CD14-positive monocyte (primary cell): ENCODE data around the gene AKT1S1. TPM values are rescaled to one million over a fixed set of nuclear protein-coding genes. Genes with fewer than 3 reads are reported as not detected.
A peak's percentile ranks its signal among the peaks of the same experiment; 100 is the strongest.

ENCODE experiments used
- DNase-seq, 3 donors: peaks; one replicate each; pipeline ENCODE4 v3.0.0-alpha.2; 2011 to 2022
- H2AFZ ChIP-seq: 2 replicates; pipeline ENCODE4 v1.6.0; 2012; ENCODE audit warnings: mild to moderate bottlenecking, low read depth, low read length, inconsistent platforms; ENCODE audit not compliant: insufficient read depth, poor library complexity, severe bottlenecking
- H3K27ac ChIP-seq, 2 donors: 1 replicate in 1 of 2; 2 replicates in 1 of 2; pipeline ENCODE4 v1.5.1; 2012 to 2013; ENCODE audit warnings: low read length in 2 of 2, control low read depth in 1 of 2, inconsistent platforms in 1 of 2, low read depth in 1 of 2, mild to moderate bottlenecking in 1 of 2
- H3K27me3 ChIP-seq, 2 donors: one replicate each; pipeline versions ENCODE4 v1.6.0 to v1.6.1; 2011 to 2013; ENCODE audit warnings: low read length in 2 of 2; ENCODE audit not compliant: control insufficient read depth in 2 of 2, insufficient read depth in 2 of 2
- H3K36me3 ChIP-seq, 2 donors: replicated peaks in 1 of 2; 1 replicate in 1 of 2; 2 replicates in 1 of 2; pipeline versions ENCODE4 v1.5.1 to v1.6.1; 2012 to 2013; ENCODE audit warnings: low read length in 2 of 2, control low read depth in 1 of 2, inconsistent platforms in 1 of 2, mild to moderate bottlenecking in 1 of 2; ENCODE audit not compliant: insufficient read depth in 2 of 2, control insufficient read depth in 1 of 2
- H3K4me1 ChIP-seq, 2 donors: 1 replicate in 1 of 2; 2 replicates in 1 of 2; pipeline versions ENCODE4 v1.5.1 to v1.6.1; 2012 to 2013; ENCODE audit warnings: low read length in 2 of 2, control low read depth in 1 of 2, inconsistent platforms in 1 of 2, mild to moderate bottlenecking in 1 of 2, moderate library complexity in 1 of 2; ENCODE audit not compliant: insufficient read depth in 2 of 2, control insufficient read depth in 1 of 2
- H3K4me2 ChIP-seq: replicated peaks from 2 replicates; pipeline ENCODE3; 2012; ENCODE audit warnings: low read length, moderate library complexity, mild to moderate bottlenecking; ENCODE audit not compliant: poor library complexity, severe bottlenecking; ENCODE audit errors: extremely low read depth
- H3K4me3 ChIP-seq, 3 experiments: fragments of 200-600 bp in 1 of 3; sonication (generic) in 1 of 3; replicated peaks in 1 of 3; 1 replicate in 2 of 3; 2 replicates in 1 of 3; pipeline ENCODE4 v1.5.1; 2011 to 2013; ENCODE audit warnings: low read length in 3 of 3, mild to moderate bottlenecking in 3 of 3, control low read depth in 2 of 3, low read depth in 2 of 3, inconsistent platforms in 1 of 3, moderate library complexity in 1 of 3
- H3K79me2 ChIP-seq: 2 replicates; pipeline ENCODE4 v1.6.0; 2012; ENCODE audit warnings: mild to moderate bottlenecking, control low read depth, inconsistent platforms, low read length, moderate library complexity; ENCODE audit not compliant: insufficient read depth
- H3K9ac ChIP-seq: 2 replicates; pipeline ENCODE4 v1.6.0; 2017; ENCODE audit warnings: low read length, mild to moderate bottlenecking; ENCODE audit not compliant: insufficient read depth, poor library complexity, severe bottlenecking
- H3K9me3 ChIP-seq, 2 donors: replicated peaks in 1 of 2; 1 replicate in 1 of 2; 2 replicates in 1 of 2; pipeline versions ENCODE4 v1.5.1 to v1.6.1; 2012 to 2013; ENCODE audit warnings: low read length in 2 of 2, control low read depth in 1 of 2; ENCODE audit not compliant: control insufficient read depth in 1 of 2, insufficient read depth in 1 of 2
- H4K20me1 ChIP-seq: 2 replicates; pipeline ENCODE4 v1.6.0; 2012; ENCODE audit warnings: mild to moderate bottlenecking, low read length, control low read depth, moderate library complexity; ENCODE audit not compliant: insufficient read depth
- H3K27ac Mint-ChIP-seq, 7 donors: one replicate each; pipeline ENCODE4 v1.8.0; 2020; ENCODE audit warnings: mild to moderate bottlenecking in 7 of 7, mixed read lengths in 7 of 7, moderate library complexity in 6 of 7, inconsistent platforms in 2 of 7
- H3K27me3 Mint-ChIP-seq, 3 donors: one replicate each; pipeline ENCODE4 v1.8.0; 2021 to 2022; ENCODE audit warnings: low read depth in 3 of 3, mild to moderate bottlenecking in 3 of 3, mixed read lengths in 3 of 3, moderate library complexity in 3 of 3, inconsistent platforms in 1 of 3
- H3K36me3 Mint-ChIP-seq, 2 donors: one replicate each; pipeline ENCODE4 v1.8.0; 2020; ENCODE audit warnings: mixed read lengths in 2 of 2, inconsistent platforms in 1 of 2, mild to moderate bottlenecking in 1 of 2
- H3K4me1 Mint-ChIP-seq: one replicate; pipeline ENCODE4 v1.8.0; 2020; ENCODE audit warnings: mild to moderate bottlenecking, mixed read lengths
- H3K4me3 Mint-ChIP-seq, 2 donors: one replicate each; pipeline ENCODE4 v1.8.0; 2020; ENCODE audit warnings: mild to moderate bottlenecking in 2 of 2, mixed read lengths in 2 of 2, moderate library complexity in 1 of 2
- H3K9me3 Mint-ChIP-seq, 7 donors: one replicate each; pipeline ENCODE4 v1.8.0; 2020 to 2022; ENCODE audit warnings: mixed read lengths in 7 of 7, mild to moderate bottlenecking in 6 of 7, moderate library complexity in 6 of 7, inconsistent platforms in 2 of 7
- WGBS: methylation state at CpG from one replicate; pipeline ENCODE4 v1.1.5; 2013; ENCODE audit warnings: missing lambda C conversion rate; ENCODE audit not compliant: insufficient coverage; 5-methylcytosine and 5-hydroxymethylcytosine counted together
- intact Hi-C, 2 donors: fragments of 100-400 bp; cut with micrococcal nuclease; formaldehyde crosslinking; loops; one replicate each; pipeline versions ENCODE4 v1.15.0 to v1.15.1; 2023
- polyA plus RNA-seq, 3 donors: library from polyadenylated mRNA; depleted of rRNA in 1 of 3; unstranded in 2 of 3; stranded (reverse) in 1 of 3; fragments of 300-500 nt in 2 of 3; fragments of >200 nt in 1 of 3; fragmentation: Illumina TruSeq in 2 of 3; gene quantifications; 1 replicate in 2 of 3; 2 replicates in 1 of 3; pipeline ENCODE4 v1.2.3, GENCODE V29; 2012 to 2021
- TF ChIP-seq, protein P1 (sequence below): fragments of 200-600 bp; IDR thresholded peaks from one replicate; pipeline ENCODE4 v1.8.0; 2022; ENCODE audit warnings: antibody characterized with exemption, mild to moderate bottlenecking

Gene AKT1S1
- polyA plus RNA-seq, 3 donors = 5.4 to 18.2 (median 6.6) TPM

DNA sequence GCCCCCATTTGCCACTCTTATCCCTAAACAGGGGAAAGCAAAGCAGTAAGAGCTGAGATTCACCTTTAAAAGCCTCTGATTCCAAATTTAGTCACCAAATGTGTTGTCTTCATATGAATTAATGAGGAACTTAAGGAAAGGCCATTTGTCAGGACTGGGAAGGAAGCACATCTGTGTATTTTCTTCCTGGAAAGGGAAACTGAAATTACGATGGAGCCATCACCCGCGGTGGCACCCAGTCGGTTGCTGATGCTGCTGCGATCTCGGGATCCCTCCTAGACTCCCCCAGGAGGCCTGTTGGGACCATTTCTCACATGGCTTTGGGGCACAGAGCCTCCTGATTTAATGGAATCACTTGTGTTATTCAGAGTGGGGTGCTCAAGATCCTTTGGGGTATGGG lies 27.0 kb upstream of the AKT1S1 start:
- peak overlapping the region; percentile 88 to 96 (median 92) for H3K27ac Mint-ChIP-seq
- H3K27me3 Mint-ChIP-seq = peaks cover 1 to 17% (median 1%) of the 10 kb centered on the region in 3 donors
- peaks cover 31 to 36% of the 10 kb centered on the region in 2 donors for H3K36me3 Mint-ChIP-seq
- no peaks in the 10 kb centered on the region for H3K27me3 ChIP-seq
- intact Hi-C loops = no loop called here
- peak overlapping the region; percentile 77 for H2AFZ ChIP-seq
- peaks cover 25 to 35% of the 10 kb centered on the region in 2 donors for H3K36me3 ChIP-seq
- H3K4me1 Mint-ChIP-seq = peaks cover 37% of the 10 kb centered on the region
- TF ChIP-seq, protein P1, sequence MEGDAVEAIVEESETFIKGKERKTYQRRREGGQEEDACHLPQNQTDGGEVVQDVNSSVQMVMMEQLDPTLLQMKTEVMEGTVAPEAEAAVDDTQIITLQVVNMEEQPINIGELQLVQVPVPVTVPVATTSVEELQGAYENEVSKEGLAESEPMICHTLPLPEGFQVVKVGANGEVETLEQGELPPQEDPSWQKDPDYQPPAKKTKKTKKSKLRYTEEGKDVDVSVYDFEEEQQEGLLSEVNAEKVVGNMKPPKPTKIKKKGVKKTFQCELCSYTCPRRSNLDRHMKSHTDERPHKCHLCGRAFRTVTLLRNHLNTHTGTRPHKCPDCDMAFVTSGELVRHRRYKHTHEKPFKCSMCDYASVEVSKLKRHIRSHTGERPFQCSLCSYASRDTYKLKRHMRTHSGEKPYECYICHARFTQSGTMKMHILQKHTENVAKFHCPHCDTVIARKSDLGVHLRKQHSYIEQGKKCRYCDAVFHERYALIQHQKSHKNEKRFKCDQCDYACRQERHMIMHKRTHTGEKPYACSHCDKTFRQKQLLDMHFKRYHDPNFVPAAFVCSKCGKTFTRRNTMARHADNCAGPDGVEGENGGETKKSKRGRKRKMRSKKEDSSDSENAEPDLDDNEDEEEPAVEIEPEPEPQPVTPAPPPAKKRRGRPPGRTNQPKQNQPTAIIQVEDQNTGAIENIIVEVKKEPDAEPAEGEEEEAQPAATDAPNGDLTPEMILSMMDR = no peak
- H3K4me1 ChIP-seq = peaks cover 21 to 36% of the 10 kb centered on the region in 2 donors
- H3K4me3 Mint-ChIP-seq = peak overlapping the region; percentile 82 to 93
- H3K27ac ChIP-seq = peak overlapping the region; percentile 66 to 84
- peaks cover 24% of the 10 kb centered on the region for H3K79me2 ChIP-seq
- no peaks in the 10 kb centered on the region for H4K20me1 ChIP-seq
- DNase-seq = peak; percentile 25 to 64 (median 49)
- H3K4me2 ChIP-seq = peak overlapping the region; percentile 82
- no peaks in the 10 kb centered on the region for H3K9me3 ChIP-seq
- peak overlapping the region; percentile 30 to 78 (median 48) for H3K4me3 ChIP-seq
- H3K9ac ChIP-seq = peak overlapping the region; percentile 58
- H3K9me3 Mint-ChIP-seq = no peaks in the 10 kb centered on the region
- 0% methylated on average over 3 of the region's 6 CpGs for WGBS

DNA sequence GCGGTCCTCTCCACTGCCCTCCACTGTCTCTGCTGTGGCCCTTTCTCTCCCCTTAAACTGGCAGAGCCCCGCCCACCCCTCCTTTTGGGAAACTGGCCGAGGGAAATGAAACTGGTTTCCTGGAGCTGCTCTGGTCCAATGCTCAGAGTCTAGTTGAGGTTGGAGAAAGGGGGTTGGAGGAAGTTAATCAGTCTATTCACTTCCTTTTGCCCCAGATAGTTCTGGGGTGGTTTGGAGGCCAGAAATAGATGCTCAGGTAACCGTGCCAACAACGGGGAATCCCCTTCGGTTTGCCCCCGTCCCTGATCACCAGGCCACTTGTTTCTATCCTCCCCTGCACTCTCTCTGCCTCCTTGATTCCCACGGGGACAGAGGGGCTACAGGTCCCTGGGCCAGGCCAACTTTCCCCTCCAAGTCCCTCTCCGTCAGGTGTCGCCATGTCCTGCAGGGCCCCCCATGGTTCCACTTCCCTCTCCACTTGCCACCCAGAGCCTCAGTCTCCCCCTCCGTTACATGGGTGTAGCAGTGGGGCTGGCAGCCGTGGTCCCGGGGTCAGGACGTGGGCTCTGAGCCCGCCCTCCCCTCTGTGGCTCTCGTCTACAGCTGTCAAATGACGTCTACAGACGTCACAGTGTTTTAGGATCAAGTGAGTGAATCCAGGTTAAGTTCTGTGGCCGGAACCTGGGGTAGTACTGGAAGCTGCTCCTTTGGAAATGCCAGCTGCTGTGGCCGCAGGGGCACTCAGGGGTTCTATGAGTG lies 19.9 kb upstream of the AKT1S1 start, which contains the start of gene IL4I1:
IL4I1 (minus strand) TSS at position 25 of the 759 bp plus-strand sequence. CDS start 727 bp downstream, outside the sequence.
- 2% methylated on average over 11 of the region's 20 CpGs for WGBS
- Histone ChIP-seq H3K79me2 (no peaks in the 10 kb centered on the region), H3K9me3 (no peaks in the 10 kb centered on the region), H4K20me1 (no peaks in the 10 kb centered on the region), H3K27me3 (peaks cover 0 to 5% of the 10 kb centered on the region in 2 donors), H3K4me1 (peaks cover 42 to 43% of the 10 kb centered on the region in 2 donors), H3K4me3 (peak within 1 kb of the TSS; percentile 3 to 72 (median 38)), H3K36me3 (no peaks in the 10 kb centered on the region), H3K4me2 (peak within 1 kb of the TSS; percentile 83), H3K27ac (peak within 1 kb of the TSS; percentile 99 to 100), H3K9ac (peak within 1 kb of the TSS; percentile 83), H2AFZ (no peak within 1 kb of the TSS)
- intact Hi-C loops = loop anchor here in 1 of 2 donors (1.0 kb wide), 1 partner anchor 31 kb away; no protein-coding TSS in a partner anchor
- DNase-seq = peak; percentile 91
- peaks cover 14 to 19% (median 17%) of the 10 kb centered on the region in 3 donors for H3K27me3 Mint-ChIP-seq
- peaks cover 44% of the 10 kb centered on the region for H3K4me1 Mint-ChIP-seq
- TF ChIP-seq, protein P1 = no peak
- peak within 1 kb of the TSS; percentile 97 to 100 (median 99) for H3K27ac Mint-ChIP-seq
- H3K9me3 Mint-ChIP-seq = peaks cover 0 to 2% (median 0%) of the 10 kb centered on the region in 7 donors
- H3K4me3 Mint-ChIP-seq = peak within 1 kb of the TSS; percentile 76 to 87
- H3K36me3 Mint-ChIP-seq = peaks cover 3 to 13% of the 10 kb centered on the region in 2 donors
